Measurements from ENCODE around the gene UPP1.
"Not testable (repeated sequence)": the region's sequence is repeated elsewhere in the genome, so short reads cannot be mapped to it uniquely, and the experiment has no call there.

UPP1 gene

GRCh38 chr7:48112401-48113165, 23.5 kb downstream of the UPP1 start:
- no peak for DNase-seq

- DNase-seq = no peak
These were observed 24.2 kb downstream of the UPP1 start for GRCh38 chr7:48113275-48113674.

GRCh38 chr7:48114115-48114514, 25.1 kb downstream of the UPP1 start:
- no peak for DNase-seq

- DNase-seq = no peak
These were observed 25.5 kb downstream of the UPP1 start for GRCh38 chr7:48114589-48114988.

GRCh38 chr7:48116043-48116442, 27.0 kb downstream of the UPP1 start:
- DNase-seq = no peak

- no peak for DNase-seq
These were observed 29.0 kb downstream of the UPP1 start for GRCh38 chr7:48118041-48118440.

GRCh38 chr7:48120536-48120935, 31.5 kb downstream of the UPP1 start:
- DNase-seq = not testable (repeated sequence)

- DNase-seq = no peak
These were observed 37.0 kb downstream of the UPP1 start for GRCh38 chr7:48126037-48126436.

GRCh38 chr7:48130658-48131108, 41.6 kb downstream of the UPP1 start:
- no peak for DNase-seq

GRCh38 chr7:48132792-48133191, 43.7 kb downstream of the UPP1 start:
- no peak for DNase-seq

- DNase-seq = no peak
These were observed 50.4 kb downstream of the UPP1 start for GRCh38 chr7:48139459-48139858.

- no peak for DNase-seq
These were observed 51.1 kb downstream of the UPP1 start for GRCh38 chr7:48140001-48140681.

GRCh38 chr7:48141521-48141920, 52.5 kb downstream of the UPP1 start:
- no peak for DNase-seq

GRCh38 chr7:48144291-48144768, 55.3 kb downstream of the UPP1 start:
- DNase-seq = no peak

- no peak for DNase-seq
These were observed 58.1 kb downstream of the UPP1 start for GRCh38 chr7:48147078-48147591.

- not testable (repeated sequence) for DNase-seq
These were observed 58.6 kb downstream of the UPP1 start for GRCh38 chr7:48147690-48148089.

GRCh38 chr7:48148311-48148710, 59.2 kb downstream of the UPP1 start:
- no peak for DNase-seq

GRCh38 chr7:48149058-48149457, 60.0 kb downstream of the UPP1 start:
- DNase-seq = no peak

GRCh38 chr7:48150086-48150485, 61.0 kb downstream of the UPP1 start:
- no peak for DNase-seq

- DNase-seq = no peak
These were observed 65.8 kb downstream of the UPP1 start for GRCh38 chr7:48154792-48155413.

All from NCI-H187 (cell line).